Measurements from ENCODE around the gene RASGRP2.

RASGRP2 gene

DNA sequence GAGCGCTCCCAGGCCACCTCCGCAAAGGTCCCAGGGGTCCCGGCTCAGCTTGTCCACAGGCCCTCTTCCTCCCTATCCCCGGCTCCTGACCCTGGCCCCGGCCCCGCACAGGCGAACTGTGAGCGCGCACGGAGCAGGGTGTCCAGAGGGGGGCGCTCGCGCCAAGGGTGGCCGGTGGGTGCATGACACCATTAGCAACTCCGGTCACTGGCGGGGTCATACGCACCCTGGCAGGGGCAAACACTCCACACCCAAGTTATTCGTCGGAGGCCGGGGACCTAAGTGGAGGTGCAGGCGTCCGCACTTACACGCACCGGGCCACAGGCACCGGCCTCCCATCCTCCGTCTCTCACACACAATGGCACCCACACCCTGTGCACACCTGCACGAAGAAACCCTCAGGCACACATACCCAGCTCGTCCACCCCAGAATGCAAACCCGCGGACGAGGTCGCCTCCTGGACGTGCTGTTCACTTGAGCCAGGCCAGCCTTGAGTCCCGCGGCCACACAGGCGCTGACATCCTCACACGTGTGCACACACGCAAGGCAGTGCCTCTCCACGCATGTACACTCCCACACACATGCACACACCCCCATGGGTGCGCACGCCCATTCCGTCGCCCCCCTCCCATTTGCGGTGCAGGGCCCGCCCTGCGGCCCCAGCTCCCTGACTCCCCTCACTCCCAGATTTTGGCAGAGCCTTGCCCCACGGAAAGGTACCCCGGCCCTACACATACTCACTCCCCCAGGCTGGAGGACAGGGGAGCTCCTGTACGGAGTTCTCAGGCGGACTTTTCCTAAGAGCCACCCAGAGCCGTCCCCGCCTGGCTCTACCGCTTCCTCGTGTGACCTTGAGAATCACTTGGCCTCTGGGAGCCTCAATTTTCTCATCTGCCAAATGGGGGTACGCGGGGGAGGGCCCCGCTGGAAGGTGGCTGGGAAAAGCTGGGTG, at the start of gene RASGRP2:
Gene RASGRP2 (minus strand): TSS at position 552 of the 953 bp plus-strand sequence. CDS start 1,276 bp downstream, outside the sequence.
- DNase-seq = no peak

GRCh38 chr11:64792482-64792881, 48.5 kb upstream of the RASGRP2 start:
- no peak for DNase-seq

DNA sequence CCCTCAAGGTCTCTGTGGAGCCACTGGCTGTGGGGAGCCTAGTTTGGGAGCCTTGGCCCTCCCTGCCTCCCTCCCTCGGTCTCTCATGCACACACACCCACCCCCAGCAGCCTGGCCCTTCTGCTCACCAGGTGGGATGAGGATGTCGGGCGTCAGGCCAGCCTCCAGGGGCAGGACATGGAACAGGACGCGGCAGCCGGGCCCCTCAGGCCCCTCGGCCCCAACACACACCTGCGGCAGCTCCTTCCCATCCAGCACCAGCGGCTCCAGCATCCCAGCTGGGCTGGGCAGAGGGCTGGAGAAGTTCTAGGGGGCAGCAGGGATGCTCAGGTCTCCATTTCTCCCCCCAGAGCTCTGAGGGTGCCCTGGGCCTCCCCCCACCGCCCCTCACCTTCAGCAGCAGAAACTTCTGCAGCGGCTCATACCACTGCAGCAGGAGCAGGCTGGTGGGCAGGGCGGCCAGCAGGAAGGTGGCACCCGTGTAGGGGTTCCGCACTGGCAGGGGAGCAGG, 47.9 kb upstream of the RASGRP2 start:
- no peak for DNase-seq

- DNase-seq = no peak
These were observed 46.5 kb upstream of the RASGRP2 start for GRCh38 chr11:64790205-64791095.

DNA sequence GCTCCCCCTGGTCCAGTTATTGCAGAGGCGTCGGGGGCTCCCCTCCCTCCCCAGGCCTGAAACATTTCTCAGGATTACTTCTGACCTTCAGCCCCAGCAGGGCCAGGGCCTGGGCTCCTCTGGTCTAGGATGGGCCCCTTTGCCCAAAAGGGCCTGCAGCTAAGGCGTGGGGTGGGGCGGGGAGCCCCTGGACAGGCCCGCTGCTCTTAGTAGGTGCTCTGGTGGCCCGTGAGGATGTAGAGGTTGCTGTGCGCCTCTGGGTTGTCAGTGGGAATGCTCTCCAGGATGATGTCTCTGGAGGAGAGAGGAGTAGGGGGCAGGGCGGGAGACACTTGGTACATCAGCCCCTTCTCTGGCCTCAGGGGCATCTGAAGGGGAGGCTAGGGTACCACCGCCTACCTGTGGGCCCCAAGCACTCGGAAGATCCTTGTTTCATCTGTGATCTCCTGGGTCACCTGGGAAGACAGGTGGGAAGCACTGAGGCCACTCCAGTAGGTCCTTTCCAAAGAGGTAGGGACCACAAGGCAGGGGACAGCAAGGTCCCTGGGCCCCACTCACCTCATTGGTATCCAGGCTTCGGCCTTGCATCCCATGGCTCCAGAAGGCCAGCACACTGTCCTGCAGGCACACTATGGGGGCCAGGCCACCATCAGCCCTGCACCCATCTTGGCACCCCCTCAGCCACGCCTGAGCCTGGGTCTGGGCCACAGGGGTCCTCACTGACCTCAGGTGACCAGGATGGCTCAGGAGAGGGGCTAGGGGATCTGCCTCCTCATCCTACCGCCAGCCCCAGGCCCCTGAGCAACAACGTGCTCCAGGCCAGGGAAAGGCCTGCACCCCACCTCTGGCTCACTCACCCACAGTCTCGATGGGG, 45.6 kb upstream of the RASGRP2 start:
- DNase-seq = no peak

- no peak for DNase-seq
These were observed 44.6 kb upstream of the RASGRP2 start for GRCh38 chr11:64788321-64789215.

- peak; percentile 19 for DNase-seq
These were observed 43.8 kb upstream of the RASGRP2 start for GRCh38 chr11:64787526-64788320.

GRCh38 chr11:64786308-64786707, 42.4 kb upstream of the RASGRP2 start:
- DNase-seq = no peak

GRCh38 chr11:64784813-64785581, 41.1 kb upstream of the RASGRP2 start:
- DNase-seq = no peak

DNA sequence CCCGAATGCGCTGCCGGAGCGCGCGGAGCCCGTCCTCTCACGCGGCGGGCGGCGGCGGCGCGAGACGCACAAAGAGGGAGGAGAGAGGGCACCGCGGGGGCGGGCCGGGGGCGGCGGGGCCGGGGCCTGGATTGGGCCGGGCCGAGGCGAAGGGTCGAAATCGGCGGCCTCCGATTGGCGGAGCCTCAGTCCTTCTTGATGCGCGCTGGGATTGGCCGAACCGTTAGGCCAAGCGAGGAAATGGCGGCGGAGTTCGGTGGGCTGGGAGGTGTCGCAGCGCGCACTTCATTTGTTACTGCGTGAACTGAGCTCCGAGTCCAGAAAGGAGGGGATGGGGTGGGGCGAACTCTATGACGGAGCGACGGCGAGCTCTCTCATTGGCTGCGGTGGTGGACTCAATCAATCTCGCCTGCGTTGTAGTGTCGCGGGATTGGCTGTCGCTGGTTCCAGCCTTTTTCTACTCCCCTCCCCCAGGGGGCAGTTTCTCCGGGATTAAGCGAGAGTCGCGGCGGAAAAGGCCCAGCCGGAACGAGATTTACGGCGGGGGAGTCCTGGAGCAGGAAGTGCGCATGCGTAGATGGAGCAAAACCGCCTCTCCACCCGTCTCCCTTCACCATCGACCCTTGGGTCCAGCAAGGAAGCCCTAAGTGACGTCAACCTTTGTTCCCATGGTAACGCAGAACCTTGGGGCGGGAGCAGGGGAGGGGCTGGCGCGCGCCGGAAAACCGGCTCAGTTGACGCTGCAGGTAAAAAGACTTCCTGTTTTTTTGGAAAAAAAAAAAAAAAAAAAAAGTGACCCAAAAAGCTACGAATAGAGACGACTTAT, 34.7 kb upstream of the RASGRP2 start, which contains the start of gene SF1:
Gene SF1 (minus strand): TSS at position 70 of the 826 bp plus-strand sequence. CDS start 150 bp downstream, outside the sequence.
- peak; percentile 100 for DNase-seq

DNA sequence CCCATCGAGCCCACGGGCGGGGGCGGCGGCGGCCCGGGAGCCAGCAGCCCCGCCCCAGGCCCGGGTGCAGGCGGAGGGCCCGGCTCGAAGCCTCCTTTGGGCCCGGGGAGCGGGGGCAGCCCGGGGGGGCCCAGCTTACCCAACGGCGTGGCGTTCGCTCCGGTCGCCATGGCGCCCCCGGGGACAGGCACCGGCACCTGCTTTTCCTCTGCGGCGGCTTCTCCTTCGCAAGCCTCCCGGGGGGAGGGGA, 34.2 kb upstream of the RASGRP2 start:
- DNase-seq = no peak

DNA sequence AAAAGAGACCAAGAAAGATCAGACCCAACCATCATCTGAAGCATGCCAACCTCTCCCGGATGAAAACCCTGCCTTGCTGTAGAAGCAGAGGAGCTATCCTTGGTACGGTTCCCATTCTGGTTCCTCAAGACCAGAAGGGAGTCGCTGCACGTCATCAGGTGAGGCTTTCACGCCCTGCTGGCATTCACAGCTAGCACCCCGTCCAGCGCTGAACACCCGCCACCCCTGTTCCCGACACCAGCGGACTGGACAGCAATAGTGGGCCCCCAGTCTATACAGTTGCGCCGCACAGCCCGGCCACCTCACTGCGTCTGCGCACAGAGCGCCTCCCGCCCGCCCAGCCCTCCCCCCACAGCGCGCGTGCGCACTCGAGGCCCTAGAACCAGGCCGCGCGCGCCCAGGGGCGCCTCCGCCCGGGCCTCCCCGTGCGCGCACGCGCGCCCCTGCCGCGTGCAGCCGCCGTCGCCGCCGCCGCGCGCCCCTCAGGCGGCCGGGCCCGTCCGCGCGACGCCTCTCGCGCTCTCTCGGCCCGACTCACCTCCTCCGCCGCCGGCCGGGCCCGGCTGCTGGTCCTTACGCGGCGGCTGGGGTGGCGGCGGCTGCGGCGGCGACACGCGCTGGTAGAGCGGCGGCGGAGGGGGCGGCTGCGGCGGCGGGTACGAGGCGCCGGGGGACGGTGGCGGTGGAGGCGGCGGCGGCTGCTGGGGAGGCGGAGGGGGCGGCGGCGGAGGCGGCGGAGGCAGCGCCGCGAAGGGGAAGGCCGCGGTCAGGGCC, 33.7 kb upstream of the RASGRP2 start:
- DNase-seq = peak; percentile 82

DNA sequence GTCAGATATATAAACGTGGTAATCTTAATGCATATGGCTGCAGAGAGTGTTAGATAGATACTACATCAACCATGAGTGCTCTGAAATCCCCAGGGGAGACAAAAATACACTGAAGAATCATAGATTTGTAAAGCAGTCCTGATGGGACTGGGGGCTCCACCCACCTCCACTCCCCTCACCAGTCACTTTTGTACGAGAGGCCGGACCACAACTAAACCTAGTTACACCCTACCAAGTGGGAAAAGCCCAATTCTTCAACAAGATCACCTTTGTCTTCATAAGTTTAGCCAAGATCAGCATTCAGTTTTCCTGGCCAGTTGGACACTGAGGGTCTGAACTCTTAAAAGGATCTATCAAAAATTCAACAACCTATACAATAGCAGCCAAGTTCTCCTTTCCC, 32.9 kb upstream of the RASGRP2 start:
- DNase-seq = no peak

DNA sequence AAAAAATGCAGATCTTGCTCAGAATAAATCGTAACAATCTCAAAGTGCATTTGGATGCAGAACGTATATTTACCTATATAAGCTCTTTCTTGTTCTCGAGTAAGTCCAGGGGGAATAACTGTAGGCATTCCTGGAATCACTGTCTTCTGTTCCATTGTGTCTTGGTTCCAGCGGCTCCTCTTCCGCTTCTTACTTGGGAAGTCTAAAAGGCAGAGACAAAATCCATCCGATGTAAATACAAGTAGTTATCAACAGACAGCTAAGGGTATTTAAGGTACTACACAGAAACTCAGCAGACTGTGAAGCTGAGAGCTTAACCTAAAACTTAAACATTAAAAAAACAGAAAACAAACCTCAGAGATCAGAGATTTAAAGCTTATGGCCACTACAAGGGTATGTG, 32.5 kb upstream of the RASGRP2 start:
- no peak for DNase-seq

GRCh38 chr11:64774144-64774543, 30.2 kb upstream of the RASGRP2 start:
- DNase-seq = no peak

- no peak for DNase-seq
These were observed 28.5 kb upstream of the RASGRP2 start for GRCh38 chr11:64772303-64773018.

GRCh38 chr11:64771861-64772260, 27.9 kb upstream of the RASGRP2 start:
- DNase-seq = no peak
